ENCODE measurements around the gene FNBP1. TPM values are rescaled to one million over a fixed set of nuclear protein-coding genes. Genes with fewer than 3 reads are reported as not detected.

FNBP1 gene
- polyA plus RNA-seq, 1 of the 3 experiments (the other 2 are of a cell fraction) = 11.0 TPM

DNA sequence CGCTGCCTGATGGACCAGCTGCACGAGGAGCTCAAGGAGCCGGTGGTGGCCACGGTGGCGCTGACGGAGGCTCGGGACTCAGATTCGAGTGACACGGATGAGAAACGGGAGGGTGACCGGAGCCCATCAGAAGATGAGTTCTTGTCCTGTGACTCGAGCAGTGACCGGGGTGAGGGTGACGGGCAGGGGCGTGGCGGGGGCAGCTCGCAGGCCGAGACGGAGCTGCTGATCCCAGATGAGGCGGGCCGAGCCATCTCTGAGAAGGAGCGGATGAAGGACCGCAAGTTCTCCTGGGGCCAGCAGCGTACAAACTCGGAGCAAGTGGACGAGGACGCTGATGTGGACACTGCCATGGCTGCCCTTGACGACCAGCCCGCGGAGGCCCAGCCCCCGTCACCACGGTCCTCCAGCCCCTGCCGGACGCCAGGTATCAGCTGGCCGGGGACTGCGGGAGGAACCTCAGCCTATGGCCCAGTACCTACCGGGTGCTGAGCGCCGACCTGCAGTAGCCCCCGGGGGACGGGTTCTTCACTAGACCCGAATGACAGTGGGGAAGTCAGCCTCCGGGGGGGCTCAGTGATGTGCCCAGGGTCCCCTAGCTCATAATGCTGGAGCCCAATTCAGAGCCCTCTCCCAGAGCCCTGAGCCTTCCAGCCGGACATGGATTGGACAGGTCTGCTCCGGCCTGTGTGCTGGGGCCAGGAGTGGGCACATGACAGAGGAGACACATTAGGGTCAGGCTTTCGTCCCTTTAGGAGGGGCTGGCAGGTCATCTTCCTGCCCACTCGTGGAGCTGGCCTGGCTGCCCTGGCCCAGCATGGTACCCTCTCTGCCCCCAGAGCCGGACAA lies 174.7 kb downstream of the FNBP1 start (continued):
- no peak for TF ChIP-seq PBX3 (IDR thresholded peaks at IDR 0.05)

GRCh38 chr9:129867136-129868022 lies 175.6 kb downstream of the FNBP1 start:
- CTCF ChIA-PET = interaction anchor here (0.8 to 1.2 kb wide), 4 partner anchors 12 to 19 kb away, joined by 3 to 4 read pairs (median 4); no protein-coding TSS in a partner anchor
- Histone ChIP-seq H3K36me3 (replicated peaks in 1 of 2; ENCODE audit: control insufficient read depth in 1 of 2, insufficient read depth in 2 of 2, low read length in 1 of 2) (peaks cover 0 to 8% of the 10 kb centered on the region in 2 experiments), H3K9me2 (no peaks in the 10 kb centered on the region), H3K27ac (ENCODE audit: low read depth in 2 of 2, low read length in 1 of 2) (no peak overlapping the region), H3F3A (replicated peaks; ENCODE audit: insufficient read depth) (no peaks in the 10 kb centered on the region), H3K4me3 (ENCODE audit: low read depth in 2 of 2, low read length in 1 of 2) (no peak overlapping the region), H3K4me1 (ENCODE audit: control insufficient read depth in 1 of 2, insufficient read depth in 2 of 2, low read depth in 1 of 2, low read length in 1 of 2) (peaks cover 0 to 18% of the 10 kb centered on the region in 2 experiments; a peak in 1 of 4 replicates), H3K9me3 (no peaks in the 10 kb centered on the region), H3K27me3 (ENCODE audit: insufficient read depth) (no peaks in the 10 kb centered on the region), H3K9ac (no peak overlapping the region), H3K79me2 (ENCODE audit: insufficient read depth) (no peaks in the 10 kb centered on the region), H4K20me1 (ENCODE audit: insufficient read depth) (no peaks in the 10 kb centered on the region), H3K4me2 (no peak overlapping the region), H2AFZ (ENCODE audit: low read depth) (no peak overlapping the region)
- TF ChIP-seq REST (IDR thresholded peaks at IDR 0.05; ENCODE audit: low read depth, low read length) (no peak), EZH2phosphoT487 (IDR thresholded peaks at IDR 0.05; ENCODE audit: borderline replicate concordance, low read depth) (no peak), FOXJ3 (CRISPR knock-in tag; IDR thresholded peaks at IDR 0.05) (no peak), FOSL2 (IDR thresholded peaks at IDR 0.05; ENCODE audit: borderline replicate concordance, low read depth) (no peak), EP300 (IDR thresholded peaks at IDR 0.05; ENCODE audit: borderline replicate concordance in 1 of 2, low read depth in 1 of 2, low read length in 1 of 2) (no peak), MXI1 (IDR thresholded peaks at IDR 0.05; ENCODE audit: low read depth, low read length) (no peak), ELF1 (IDR thresholded peaks at IDR 0.05) (no peak), RCOR1 (IDR thresholded peaks at IDR 0.05; ENCODE audit: low read length) (no peak), MEF2A (IDR thresholded peaks at IDR 0.05; ENCODE audit: borderline replicate concordance, low read depth) (no peak), GATA2 (CRISPR knock-in tag; IDR thresholded peaks at IDR 0.05) (no peak), USF2 (IDR thresholded peaks at IDR 0.05; ENCODE audit: borderline replicate concordance, low read depth, low read length) (no peak), TAF1 (IDR thresholded peaks at IDR 0.05; ENCODE audit: borderline replicate concordance, low read depth, low read length) (no peak), CTCF (IDR thresholded peaks at IDR 0.05) (no peak), MAX (IDR thresholded peaks at IDR 0.05; ENCODE audit: low read depth) (no peak), SMC3 (IDR thresholded peaks at IDR 0.05; ENCODE audit: low read depth, low read length) (no peak), RFX5 (IDR thresholded peaks at IDR 0.05; ENCODE audit: low read length) (no peak), USF1 (IDR thresholded peaks at IDR 0.05; ENCODE audit: borderline replicate concordance, low read depth) (no peak)
- POLR2A ChIA-PET = no interaction called here
- no peak for DNase-seq
- 75% methylated on average over 9 of the region's 17 CpGs for WGBS (ENCODE audit: low lambda C conversion rate)
